ENCODE measurements around the gene ASCC1. TPM values are rescaled to one million over a fixed set of nuclear protein-coding genes. Genes with fewer than 3 reads are reported as not detected.
A peak's percentile ranks its signal among the peaks of the same experiment; 100 is the strongest.

ASCC1 gene
- total and polyA plus RNA-seq, 2 experiments from 2014 or later = 13.7 to 37.2 TPM

- H3K79me2 ChIP-seq (replicated peaks; ENCODE audit: insufficient read depth) = no peaks in the 10 kb centered on the region; the same call in 1 of the 2 replicates
- peaks cover 10% of the 10 kb centered on the region; the same call in 1 of the 2 replicates for H3F3A ChIP-seq (replicated peaks; ENCODE audit: low read depth)
- ATAC-seq (no peak), DNase-seq (ENCODE audit: low spot score) (no peak)
- H3K36me3 Mint-ChIP-seq (ENCODE audit: low read depth) = peaks cover 38% of the 10 kb centered on the region
- no peak overlapping the region for H2AFZ ChIP-seq
- no peaks in the 10 kb centered on the region for H3K9me2 ChIP-seq (ENCODE audit: insufficient read depth)
- peaks cover 1% of the 10 kb centered on the region for H3K27me3 Mint-ChIP-seq (ENCODE audit: insufficient read depth, low read depth, poor library complexity)
- H3K27ac Mint-ChIP-seq = peak overlapping the region; percentile 33; the same call in 1 of the 2 replicates
- H3K4me3 ChIP-seq = no peak overlapping the region
- H3K9me3 Mint-ChIP-seq = no peaks in the 10 kb centered on the region
- H3K4me3 Mint-ChIP-seq = no peak overlapping the region
- no peaks in the 10 kb centered on the region for H3K4me1 ChIP-seq (ENCODE audit: insufficient read depth)
- H3K27ac ChIP-seq (ENCODE audit: low read depth) = peak overlapping the region; percentile 30
- H3K36me3 ChIP-seq (ENCODE audit: insufficient read depth) = peaks cover 19% of the 10 kb centered on the region
- TF ChIP-seq, protein P1, sequence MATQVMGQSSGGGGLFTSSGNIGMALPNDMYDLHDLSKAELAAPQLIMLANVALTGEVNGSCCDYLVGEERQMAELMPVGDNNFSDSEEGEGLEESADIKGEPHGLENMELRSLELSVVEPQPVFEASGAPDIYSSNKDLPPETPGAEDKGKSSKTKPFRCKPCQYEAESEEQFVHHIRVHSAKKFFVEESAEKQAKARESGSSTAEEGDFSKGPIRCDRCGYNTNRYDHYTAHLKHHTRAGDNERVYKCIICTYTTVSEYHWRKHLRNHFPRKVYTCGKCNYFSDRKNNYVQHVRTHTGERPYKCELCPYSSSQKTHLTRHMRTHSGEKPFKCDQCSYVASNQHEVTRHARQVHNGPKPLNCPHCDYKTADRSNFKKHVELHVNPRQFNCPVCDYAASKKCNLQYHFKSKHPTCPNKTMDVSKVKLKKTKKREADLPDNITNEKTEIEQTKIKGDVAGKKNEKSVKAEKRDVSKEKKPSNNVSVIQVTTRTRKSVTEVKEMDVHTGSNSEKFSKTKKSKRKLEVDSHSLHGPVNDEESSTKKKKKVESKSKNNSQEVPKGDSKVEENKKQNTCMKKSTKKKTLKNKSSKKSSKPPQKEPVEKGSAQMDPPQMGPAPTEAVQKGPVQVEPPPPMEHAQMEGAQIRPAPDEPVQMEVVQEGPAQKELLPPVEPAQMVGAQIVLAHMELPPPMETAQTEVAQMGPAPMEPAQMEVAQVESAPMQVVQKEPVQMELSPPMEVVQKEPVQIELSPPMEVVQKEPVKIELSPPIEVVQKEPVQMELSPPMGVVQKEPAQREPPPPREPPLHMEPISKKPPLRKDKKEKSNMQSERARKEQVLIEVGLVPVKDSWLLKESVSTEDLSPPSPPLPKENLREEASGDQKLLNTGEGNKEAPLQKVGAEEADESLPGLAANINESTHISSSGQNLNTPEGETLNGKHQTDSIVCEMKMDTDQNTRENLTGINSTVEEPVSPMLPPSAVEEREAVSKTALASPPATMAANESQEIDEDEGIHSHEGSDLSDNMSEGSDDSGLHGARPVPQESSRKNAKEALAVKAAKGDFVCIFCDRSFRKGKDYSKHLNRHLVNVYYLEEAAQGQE (IDR thresholded peaks at IDR 0.05; ENCODE audit: unreplicated experiment) = no peak
- TF ChIP-seq ZNF114 (CRISPR knock-in tag; IDR thresholded peaks at IDR 0.05) = no peak
- 0 out of 2 replicates have a peak, but pooled peaks cover 2% of the 10 kb centered on the region for H4K20me1 ChIP-seq (replicated peaks; ENCODE audit: insufficient read depth)
- H3K27me3 ChIP-seq (ENCODE audit: insufficient read depth) = no peaks in the 10 kb centered on the region
- H3K4me2 ChIP-seq = no peak overlapping the region
- 0 out of 3 replicates have a peak, but pooled peaks cover 5% of the 10 kb centered on the region for H3K4me1 Mint-ChIP-seq
Measured at GRCh38 chr10:72235544-72236279, 19.6 kb upstream of the ASCC1 start.

- no peak for ATAC-seq
- Histone ChIP-seq H3K4me3 (no peak overlapping the region), H2AFZ (no peak overlapping the region), H3K9me2 (ENCODE audit: insufficient read depth) (no peaks in the 10 kb centered on the region), H3K4me2 (no peak overlapping the region), H3K4me1 (ENCODE audit: insufficient read depth) (no peaks in the 10 kb centered on the region), H3K27ac (ENCODE audit: low read depth) (no peak overlapping the region), H4K20me1 (replicated peaks; ENCODE audit: insufficient read depth) (0 out of 2 replicates have a peak, but pooled peaks cover 2% of the 10 kb centered on the region), H3K36me3 (ENCODE audit: insufficient read depth) (peaks cover 21% of the 10 kb centered on the region), H3K27me3 (ENCODE audit: insufficient read depth) (no peaks in the 10 kb centered on the region), H3F3A (replicated peaks; ENCODE audit: low read depth) (peaks cover 10% of the 10 kb centered on the region; the same call in 1 of the 2 replicates), H3K79me2 (replicated peaks; ENCODE audit: insufficient read depth) (peaks cover 8% of the 10 kb centered on the region)
- H3K27ac Mint-ChIP-seq = no peak overlapping the region
- H3K27me3 Mint-ChIP-seq (ENCODE audit: insufficient read depth, low read depth, poor library complexity) = peaks cover 1% of the 10 kb centered on the region
- DNase-seq (ENCODE audit: low spot score) = no peak
- H3K4me3 Mint-ChIP-seq = no peak overlapping the region
- H3K4me1 Mint-ChIP-seq = peaks cover 7% of the 10 kb centered on the region; the same call in 1 of the 3 replicates
- H3K9me3 Mint-ChIP-seq = no peaks in the 10 kb centered on the region
- peaks cover 43% of the 10 kb centered on the region for H3K36me3 Mint-ChIP-seq (ENCODE audit: low read depth)
- TF ChIP-seq, protein P1 (IDR thresholded peaks at IDR 0.05; ENCODE audit: unreplicated experiment) = no peak
- TF ChIP-seq JUNB (IDR thresholded peaks at IDR 0.05; ENCODE audit: unreplicated experiment) = no peak
- TF ChIP-seq POLR2AphosphoS5 (IDR thresholded peaks at IDR 0.05; ENCODE audit: low read depth) = no peak
- TF ChIP-seq ETS1 (IDR thresholded peaks at IDR 0.05) = no peak
- TF ChIP-seq, protein P2, sequence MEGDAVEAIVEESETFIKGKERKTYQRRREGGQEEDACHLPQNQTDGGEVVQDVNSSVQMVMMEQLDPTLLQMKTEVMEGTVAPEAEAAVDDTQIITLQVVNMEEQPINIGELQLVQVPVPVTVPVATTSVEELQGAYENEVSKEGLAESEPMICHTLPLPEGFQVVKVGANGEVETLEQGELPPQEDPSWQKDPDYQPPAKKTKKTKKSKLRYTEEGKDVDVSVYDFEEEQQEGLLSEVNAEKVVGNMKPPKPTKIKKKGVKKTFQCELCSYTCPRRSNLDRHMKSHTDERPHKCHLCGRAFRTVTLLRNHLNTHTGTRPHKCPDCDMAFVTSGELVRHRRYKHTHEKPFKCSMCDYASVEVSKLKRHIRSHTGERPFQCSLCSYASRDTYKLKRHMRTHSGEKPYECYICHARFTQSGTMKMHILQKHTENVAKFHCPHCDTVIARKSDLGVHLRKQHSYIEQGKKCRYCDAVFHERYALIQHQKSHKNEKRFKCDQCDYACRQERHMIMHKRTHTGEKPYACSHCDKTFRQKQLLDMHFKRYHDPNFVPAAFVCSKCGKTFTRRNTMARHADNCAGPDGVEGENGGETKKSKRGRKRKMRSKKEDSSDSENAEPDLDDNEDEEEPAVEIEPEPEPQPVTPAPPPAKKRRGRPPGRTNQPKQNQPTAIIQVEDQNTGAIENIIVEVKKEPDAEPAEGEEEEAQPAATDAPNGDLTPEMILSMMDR (conservative IDR thresholded peaks at IDR 0.05; ENCODE audit: low read depth in 2 of 2) = no peak
- TF ChIP-seq CREB1 (CRISPR knock-in tag; IDR thresholded peaks at IDR 0.05; ENCODE audit: low read depth) = no peak
- no peak for TF ChIP-seq EZH2phosphoT487 (IDR thresholded peaks at IDR 0.05; ENCODE audit: unreplicated experiment)
- no peak for TF ChIP-seq NANOG (IDR thresholded peaks at IDR 0.05; ENCODE audit: borderline replicate concordance)
- no peak for TF ChIP-seq EZH2 (IDR thresholded peaks at IDR 0.05; ENCODE audit: low read depth, unreplicated experiment)
Measured at GRCh38 chr10:72234560-72235095, 18.6 kb upstream of the ASCC1 start.

All from GM23338 (cell line).